Tibial artery (tissue), 4 donors: ENCODE data around the gene MAGEF1.
A peak's percentile ranks its signal among the peaks of the same experiment; 100 is the strongest.

Experiments used
- DNase-seq, 2 donors: peaks; one replicate each; pipeline ENCODE4 v3.0.0-alpha.2; 2019
- H3K27ac ChIP-seq, 2 donors: fragments of 200-600 bp; sonication (generic) in 1 of 2; 1 replicate in 1 of 2; 2 replicates in 1 of 2; pipeline ENCODE4 v1.5.1; 2018 to 2019; ENCODE audit warnings: mild to moderate bottlenecking in 1 of 2
- H3K27me3 ChIP-seq, 2 donors: fragments of 200-600 bp; sonication (generic) in 1 of 2; one replicate each; pipeline versions ENCODE4 v1.5.1 to v1.6.0; 2016 to 2019
- H3K36me3 ChIP-seq, 3 donors: fragments of 200-600 bp; sonication (generic) in 2 of 3; one replicate each; pipeline ENCODE4 v1.5.1; 2016 to 2019; ENCODE audit warnings: mild to moderate bottlenecking in 2 of 3
- H3K4me1 ChIP-seq, 4 donors: fragments of 200-600 bp; sonication (generic) in 2 of 4; 1 replicate in 3 of 4; 2 replicates in 1 of 4; pipeline ENCODE4 v1.5.1; 2016 to 2019
- H3K4me3 ChIP-seq, 2 donors: fragments of 200-600 bp; sonication (generic) in 1 of 2; 1 replicate in 1 of 2; 2 replicates in 1 of 2; pipeline ENCODE4 v1.5.1; 2018 to 2019; ENCODE audit warnings: mild to moderate bottlenecking in 2 of 2
- H3K9me3 ChIP-seq, 3 donors: fragments of 200-600 bp; sonication (generic) in 1 of 3; one replicate each; pipeline ENCODE4 v1.5.1; 2016 to 2019
- CTCF ChIP-seq, 2 experiments: fragments of 200-600 bp in 1 of 2; fragments of 450-650 bp in 1 of 2; IDR thresholded peaks; one replicate each; pipeline ENCODE4 v1.5.1; 2017 to 2019; ENCODE audit warnings: antibody characterized with exemption in 2 of 2, mild to moderate bottlenecking in 1 of 2, moderate library complexity in 1 of 2
- intact Hi-C: fragments of 100-400 bp; cut with DNase I; formaldehyde crosslinking; loops from one replicate; pipeline ENCODE4 v1.15.0; 2023; ENCODE audit warnings: low total_unique reads

MAGEF1 gene

GRCh38 chr3:184750349-184751083 lies 38.7 kb upstream of the MAGEF1 start:
- no peaks in the 10 kb centered on the region for H3K36me3 ChIP-seq
- no peaks in the 10 kb centered on the region for H3K4me1 ChIP-seq
- no peak for TF ChIP-seq CTCF (IDR thresholded peaks at IDR 0.05)
- H3K9me3 ChIP-seq, result no peaks in the 10 kb centered on the region
- no peaks in the 10 kb centered on the region for H3K27me3 ChIP-seq
- intact Hi-C loops, result no loop called here
- H3K27ac ChIP-seq, result no peak overlapping the region
- DNase-seq, result no peak
- no peak overlapping the region for H3K4me3 ChIP-seq

GRCh38 chr3:184749168-184749744 lies 37.4 kb upstream of the MAGEF1 start:
- no peak for DNase-seq
- H3K27me3 ChIP-seq, result no peaks in the 10 kb centered on the region
- H3K36me3 ChIP-seq, result no peaks in the 10 kb centered on the region
- H3K9me3 ChIP-seq, result no peaks in the 10 kb centered on the region
- intact Hi-C loops, result no loop called here
- H3K27ac ChIP-seq, result no peak overlapping the region
- no peaks in the 10 kb centered on the region for H3K4me1 ChIP-seq
- no peak overlapping the region for H3K4me3 ChIP-seq
- TF ChIP-seq CTCF (IDR thresholded peaks at IDR 0.05), result no peak

GRCh38 chr3:184748219-184749135 lies 36.6 kb upstream of the MAGEF1 start:
- H3K4me1 ChIP-seq, result no peaks in the 10 kb centered on the region
- H3K9me3 ChIP-seq, result no peaks in the 10 kb centered on the region
- H3K36me3 ChIP-seq, result no peaks in the 10 kb centered on the region
- no peak for TF ChIP-seq CTCF (IDR thresholded peaks at IDR 0.05)
- H3K27me3 ChIP-seq, result no peaks in the 10 kb centered on the region
- peak; percentile 30 to 56 for DNase-seq
- intact Hi-C loops, result no loop called here
- no peak overlapping the region for H3K4me3 ChIP-seq
- no peak overlapping the region for H3K27ac ChIP-seq

GRCh38 chr3:184746131-184747120 lies 34.6 kb upstream of the MAGEF1 start:
- Histone ChIP-seq H3K9me3 (no peaks in the 10 kb centered on the region), H3K27me3 (no peaks in the 10 kb centered on the region), H3K4me3 (no peak overlapping the region), H3K27ac (no peak overlapping the region), H3K36me3 (no peaks in the 10 kb centered on the region), H3K4me1 (no peaks in the 10 kb centered on the region)
- no peak for TF ChIP-seq CTCF (IDR thresholded peaks at IDR 0.05)
- intact Hi-C loops, result no loop called here
- DNase-seq, result peak in 1 of 2 donors; percentile 45

GRCh38 chr3:184745526-184745925 lies 33.7 kb upstream of the MAGEF1 start:
- no peaks in the 10 kb centered on the region for H3K9me3 ChIP-seq
- no peaks in the 10 kb centered on the region for H3K4me1 ChIP-seq
- no peak overlapping the region for H3K4me3 ChIP-seq
- no peak overlapping the region for H3K27ac ChIP-seq
- no peaks in the 10 kb centered on the region for H3K27me3 ChIP-seq
- H3K36me3 ChIP-seq, result no peaks in the 10 kb centered on the region
- DNase-seq, result peak in 1 of 2 donors; percentile 34
- intact Hi-C loops, result no loop called here
- no peak for TF ChIP-seq CTCF (IDR thresholded peaks at IDR 0.05)
